ENCODE results near the gene PTPRN2. TPM values are rescaled to one million over a fixed set of nuclear protein-coding genes. Genes with fewer than 3 reads are reported as not detected.

The PTPRN2 gene
- total RNA-seq, 2 experiments from 2014 or later, result 0.70 TPM; not detected in 1

DNA sequence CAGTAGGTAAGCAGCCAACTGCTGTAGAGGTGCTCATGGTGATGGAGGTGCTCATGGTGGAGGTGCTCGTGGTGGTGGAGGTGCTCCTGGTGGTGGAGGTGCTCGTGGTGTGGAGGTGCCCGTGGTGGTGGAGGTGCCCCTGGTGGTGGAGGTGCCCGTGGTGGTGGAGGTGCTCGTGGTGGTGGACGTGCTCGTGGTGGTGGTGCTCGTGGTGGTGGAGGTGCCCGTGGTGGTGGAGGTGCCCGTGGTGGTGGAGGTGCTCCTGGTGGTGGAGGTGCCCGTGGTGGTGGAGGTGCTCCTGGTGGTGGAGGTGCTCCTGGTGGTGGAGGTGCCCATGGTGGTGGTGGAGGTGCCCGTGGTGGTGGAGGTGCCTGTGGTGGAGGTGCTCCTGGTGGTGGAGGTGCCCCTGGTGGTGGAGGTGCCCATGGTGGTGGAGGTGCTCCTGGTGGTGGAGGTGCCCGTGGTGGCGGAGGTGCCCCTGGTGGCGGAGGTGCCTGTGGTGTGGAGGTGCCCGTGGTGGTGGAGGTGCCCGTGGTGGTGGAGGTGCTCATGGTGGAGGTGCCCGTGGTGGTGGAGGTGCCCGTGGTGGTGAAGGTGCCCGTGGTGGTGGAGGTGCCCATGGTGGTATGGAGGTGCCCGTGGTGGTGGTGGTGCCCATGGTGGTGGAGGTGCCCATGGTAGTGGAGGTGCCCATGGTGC lies 517.3 kb downstream of the PTPRN2 start:
- no peak overlapping the region for H3K4me3 ChIP-seq (ENCODE audit: low read depth, low read length, poor library complexity, severe bottlenecking)
- BruUV-seq (replicated peaks), result no TSS peak
- no peaks in the 10 kb centered on the region for H3K36me3 ChIP-seq (ENCODE audit: insufficient read depth, low read length)
- CTCF ChIA-PET (ENCODE audit: unreplicated experiment), result no interaction called here
- POLR2A ChIA-PET, result no interaction called here
- H3K4me2 ChIP-seq (ENCODE audit: low read length), result no peak overlapping the region
- no peak for TF ChIP-seq EZH2phosphoT487 (IDR thresholded peaks at IDR 0.05; ENCODE audit: borderline replicate concordance, low read depth, low read length)
- TF ChIP-seq, protein P1, sequence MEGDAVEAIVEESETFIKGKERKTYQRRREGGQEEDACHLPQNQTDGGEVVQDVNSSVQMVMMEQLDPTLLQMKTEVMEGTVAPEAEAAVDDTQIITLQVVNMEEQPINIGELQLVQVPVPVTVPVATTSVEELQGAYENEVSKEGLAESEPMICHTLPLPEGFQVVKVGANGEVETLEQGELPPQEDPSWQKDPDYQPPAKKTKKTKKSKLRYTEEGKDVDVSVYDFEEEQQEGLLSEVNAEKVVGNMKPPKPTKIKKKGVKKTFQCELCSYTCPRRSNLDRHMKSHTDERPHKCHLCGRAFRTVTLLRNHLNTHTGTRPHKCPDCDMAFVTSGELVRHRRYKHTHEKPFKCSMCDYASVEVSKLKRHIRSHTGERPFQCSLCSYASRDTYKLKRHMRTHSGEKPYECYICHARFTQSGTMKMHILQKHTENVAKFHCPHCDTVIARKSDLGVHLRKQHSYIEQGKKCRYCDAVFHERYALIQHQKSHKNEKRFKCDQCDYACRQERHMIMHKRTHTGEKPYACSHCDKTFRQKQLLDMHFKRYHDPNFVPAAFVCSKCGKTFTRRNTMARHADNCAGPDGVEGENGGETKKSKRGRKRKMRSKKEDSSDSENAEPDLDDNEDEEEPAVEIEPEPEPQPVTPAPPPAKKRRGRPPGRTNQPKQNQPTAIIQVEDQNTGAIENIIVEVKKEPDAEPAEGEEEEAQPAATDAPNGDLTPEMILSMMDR (conservative IDR thresholded peaks at IDR 0.05; ENCODE audit: low read length), result no peak
- no peaks in the 10 kb centered on the region for H3K79me2 ChIP-seq (ENCODE audit: insufficient read depth, low read depth, low read length)
- no peaks in the 10 kb centered on the region for H3K9me3 ChIP-seq (ENCODE audit: low read length)
- no peak for DNase-seq (ENCODE audit: low spot score)
- H3K27ac ChIP-seq (ENCODE audit: low read depth, low read length, poor library complexity, severe bottlenecking), result no peak overlapping the region
- H3K9me2 ChIP-seq (ENCODE audit: insufficient read depth, low read length), result no peaks in the 10 kb centered on the region
- intact Hi-C loops (cut with micrococcal nuclease; ENCODE audit: unreplicated experiment), result no loop called here
- no peaks in the 10 kb centered on the region for H4K20me1 ChIP-seq (ENCODE audit: insufficient read depth, low read length)
- H2AFZ ChIP-seq (ENCODE audit: low read length), result no peak overlapping the region
- H3K4me1 ChIP-seq (ENCODE audit: insufficient read depth, low read length, poor library complexity, severe bottlenecking), result no peaks in the 10 kb centered on the region

DNA sequence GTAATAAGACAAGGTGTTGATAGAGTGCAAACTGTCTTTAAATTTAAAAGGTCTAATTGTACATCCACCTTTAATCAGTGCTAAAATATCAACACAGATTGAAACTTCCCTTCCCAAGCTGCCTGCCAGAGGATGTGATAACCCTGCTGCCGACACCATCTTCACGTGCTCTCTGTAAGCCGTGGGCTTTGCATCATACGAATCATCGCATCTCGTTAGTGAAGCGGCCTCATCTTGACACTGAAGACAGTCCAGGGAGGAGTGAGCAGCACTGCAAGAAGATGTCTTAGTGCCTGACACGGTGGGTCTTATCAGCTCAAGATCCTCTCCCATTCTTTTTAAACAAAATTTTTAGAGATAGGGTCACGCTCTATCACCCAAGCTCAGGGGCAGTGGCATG lies 518.8 kb downstream of the PTPRN2 start:
- no TSS peak for BruUV-seq (replicated peaks)
- H3K9me2 ChIP-seq (ENCODE audit: insufficient read depth, low read length), result no peaks in the 10 kb centered on the region
- H3K36me3 ChIP-seq (ENCODE audit: insufficient read depth, low read length), result no peaks in the 10 kb centered on the region
- H3K4me1 ChIP-seq (ENCODE audit: insufficient read depth, low read length, poor library complexity, severe bottlenecking), result no peaks in the 10 kb centered on the region
- intact Hi-C loops (cut with micrococcal nuclease; ENCODE audit: unreplicated experiment), result no loop called here
- no peak overlapping the region for H2AFZ ChIP-seq (ENCODE audit: low read length)
- H3K4me3 ChIP-seq (ENCODE audit: low read depth, low read length, poor library complexity, severe bottlenecking), result no peak overlapping the region
- CTCF ChIA-PET (ENCODE audit: unreplicated experiment), result no interaction called here
- no peak for TF ChIP-seq EZH2phosphoT487 (IDR thresholded peaks at IDR 0.05; ENCODE audit: borderline replicate concordance, low read depth, low read length)
- TF ChIP-seq, protein P1 (conservative IDR thresholded peaks at IDR 0.05; ENCODE audit: low read length), result no peak
- no peaks in the 10 kb centered on the region for H4K20me1 ChIP-seq (ENCODE audit: insufficient read depth, low read length)
- no peaks in the 10 kb centered on the region for H3K9me3 ChIP-seq (ENCODE audit: low read length)
- no peaks in the 10 kb centered on the region for H3K79me2 ChIP-seq (ENCODE audit: insufficient read depth, low read depth, low read length)
- POLR2A ChIA-PET, result no interaction called here
- no peak overlapping the region for H3K4me2 ChIP-seq (ENCODE audit: low read length)
- H3K27ac ChIP-seq (ENCODE audit: low read depth, low read length, poor library complexity, severe bottlenecking), result no peak overlapping the region
- no peak for DNase-seq (ENCODE audit: low spot score)

DNA sequence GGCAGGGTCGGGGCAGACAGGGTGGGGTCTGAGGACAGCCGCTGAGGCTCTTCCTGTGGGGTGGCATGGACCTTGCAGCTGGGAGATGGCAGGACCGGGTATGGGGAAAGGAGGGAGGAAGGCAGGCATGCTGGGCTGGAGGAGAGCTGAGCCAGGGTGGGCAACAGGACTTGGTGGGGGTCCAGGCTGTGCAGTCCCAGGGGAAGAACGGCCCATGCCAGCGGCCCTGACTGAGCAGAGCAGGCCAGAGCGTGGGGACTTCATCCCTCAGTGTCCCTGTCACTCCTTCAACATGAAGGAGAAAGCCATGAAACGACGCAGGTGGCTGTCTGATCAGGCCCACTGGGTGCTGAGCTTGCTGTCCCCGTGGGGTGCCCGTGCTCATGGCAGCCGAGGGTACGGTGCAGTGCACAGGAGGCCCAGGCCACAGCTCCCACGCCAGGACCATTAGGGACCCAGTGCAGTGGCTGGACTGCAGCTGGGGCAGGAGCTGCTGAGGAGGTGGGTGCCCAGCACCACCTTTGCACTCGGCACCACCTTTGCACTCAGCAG lies 519.6 kb downstream of the PTPRN2 start:
- POLR2A ChIA-PET, result no interaction called here
- H3K79me2 ChIP-seq (ENCODE audit: insufficient read depth, low read depth, low read length), result no peaks in the 10 kb centered on the region
- H2AFZ ChIP-seq (ENCODE audit: low read length), result no peak overlapping the region
- DNase-seq (ENCODE audit: low spot score), result no peak
- no peaks in the 10 kb centered on the region for H4K20me1 ChIP-seq (ENCODE audit: insufficient read depth, low read length)
- intact Hi-C loops (cut with micrococcal nuclease; ENCODE audit: unreplicated experiment), result no loop called here
- CTCF ChIA-PET (ENCODE audit: unreplicated experiment), result no interaction called here
- H3K9me2 ChIP-seq (ENCODE audit: insufficient read depth, low read length), result no peaks in the 10 kb centered on the region
- H3K27ac ChIP-seq (ENCODE audit: low read depth, low read length, poor library complexity, severe bottlenecking), result no peak overlapping the region
- H3K4me2 ChIP-seq (ENCODE audit: low read length), result no peak overlapping the region
- no peaks in the 10 kb centered on the region for H3K36me3 ChIP-seq (ENCODE audit: insufficient read depth, low read length)
- H3K9me3 ChIP-seq (ENCODE audit: low read length), result no peaks in the 10 kb centered on the region
- no peaks in the 10 kb centered on the region for H3K4me1 ChIP-seq (ENCODE audit: insufficient read depth, low read length, poor library complexity, severe bottlenecking)
- TF ChIP-seq, protein P1 (conservative IDR thresholded peaks at IDR 0.05; ENCODE audit: low read length), result no peak
- no peak for TF ChIP-seq EZH2phosphoT487 (IDR thresholded peaks at IDR 0.05; ENCODE audit: borderline replicate concordance, low read depth, low read length)
- no TSS peak for BruUV-seq (replicated peaks)
- H3K4me3 ChIP-seq (ENCODE audit: low read depth, low read length, poor library complexity, severe bottlenecking), result no peak overlapping the region

Data from OCI-LY7 (cell line).